ENCODE results near the gene INSL3. TPM values are rescaled to one million over a fixed set of nuclear protein-coding genes. Genes with fewer than 3 reads are reported as not detected.

INSL3 gene
- total and polyA plus RNA-seq, 8 donors: 0.21 to 0.76 TPM; not detected in 6

- DNase-seq (no peak), ATAC-seq (no peak)
- Histone ChIP-seq H3K36me3 (peaks cover 0 to 35% of the 10 kb centered on the region in 2 donors), H3K4me3 (no peak overlapping the region), H3K4me1 (peaks cover 0 to 10% of the 10 kb centered on the region in 2 donors), H3K27me3 (no peaks in the 10 kb centered on the region), H3K9me3 (no peaks in the 10 kb centered on the region), H3K27ac (no peak overlapping the region)
- no peak for TF ChIP-seq CTCF (IDR thresholded peaks at IDR 0.05)
- intact Hi-C loops (cut with DNase I): no loop called here
These were observed 50.7 kb downstream of the INSL3 start for GRCh38 chr19:17770613-17771012.

GRCh38 chr19:17767559-17767958, 53.8 kb downstream of the INSL3 start:
- TF ChIP-seq CTCF (IDR thresholded peaks at IDR 0.05): no peak
- Histone ChIP-seq H3K4me3 (no peak overlapping the region), H3K36me3 (peaks cover 0 to 25% of the 10 kb centered on the region in 2 donors), H3K4me1 (peaks cover 0 to 23% of the 10 kb centered on the region in 2 donors), H3K9me3 (no peaks in the 10 kb centered on the region), H3K27ac (no peak overlapping the region), H3K27me3 (peaks cover 0 to 4% of the 10 kb centered on the region in 2 donors)
- ATAC-seq (no peak), DNase-seq (no peak)
- intact Hi-C loops (cut with DNase I): loop anchor here in 1 of 2 donors (5.0 kb wide), 1 partner anchor 65 kb away; no protein-coding TSS in a partner anchor

GRCh38 chr19:17766543-17767131, 54.7 kb downstream of the INSL3 start:
- H3K27ac ChIP-seq: no peak overlapping the region
- intact Hi-C loops (cut with DNase I): loop anchor here in 1 of 2 donors (5.0 kb wide), 1 partner anchor 64 kb away; no protein-coding TSS in a partner anchor

More at GRCh38 chr19:17766543-17767131, 54.7 kb downstream of the INSL3 start:
- Histone ChIP-seq H3K9me3 (no peaks in the 10 kb centered on the region), H3K4me3 (peak overlapping the region in 1 of 2 donors; percentile 9), H3K4me1 (peaks cover 0 to 23% of the 10 kb centered on the region in 2 donors), H3K27me3 (peaks cover 0 to 7% of the 10 kb centered on the region in 2 donors), H3K36me3 (peaks cover 0 to 18% of the 10 kb centered on the region in 2 donors)
- peak; percentile 94 for ATAC-seq
- peak; percentile 28 to 95 (median 78) for DNase-seq
- peak; percentile 70 to 84 for TF ChIP-seq CTCF (IDR thresholded peaks at IDR 0.05)

Other genes starting within 250 kb of the INSL3 start
- gene UNC13A, start 133.2 kb downstream of the INSL3 start, total RNA-seq: under 1 TPM; 0.15 to 0.37 TPM
- under 1 TPM; 0.47 to 0.98 (median 0.64) TPM for gene UNC13A, start 133.2 kb downstream of the INSL3 start, polyA plus RNA-seq (ENCODE audit: insufficient read length in 6 of 6)
- 10 to 100 TPM; 65.1 to 82.2 TPM for gene MAP1S, start 102.0 kb downstream of the INSL3 start, total RNA-seq
- 10 to 100 TPM; 28.3 to 37.0 (median 31.5) TPM for gene MAP1S, start 102.0 kb downstream of the INSL3 start, polyA plus RNA-seq (ENCODE audit: insufficient read length in 6 of 6)
- 10 to 100 TPM in 1 of 2 donors, 1 to 10 TPM in 1; 3.0 to 12.7 TPM for gene FCHO1, start 70.0 kb downstream of the INSL3 start, total RNA-seq
- 1 to 10 TPM in 4 of 6 donors, under 1 TPM in 2; 0.54 to 1.7 (median 1.2) TPM for gene FCHO1, start 70.0 kb downstream of the INSL3 start, polyA plus RNA-seq (ENCODE audit: insufficient read length in 6 of 6)
- 1 to 10 TPM; 2.1 to 5.2 TPM for gene B3GNT3, start 26.4 kb downstream of the INSL3 start, total RNA-seq
- gene B3GNT3, start 26.4 kb downstream of the INSL3 start, polyA plus RNA-seq (ENCODE audit: insufficient read length in 6 of 6): under 1 TPM in 2 of 6 donors, not detected in 4; 0.12 to 0.13 TPM
- 10 to 100 TPM in 1 of 2 donors, 1 to 10 TPM in 1; 7.9 to 35.9 TPM for gene JAK3, start 26.5 kb upstream of the INSL3 start, total RNA-seq
- gene JAK3, start 26.5 kb upstream of the INSL3 start, polyA plus RNA-seq (ENCODE audit: insufficient read length in 6 of 6): 1 to 10 TPM; 2.3 to 3.9 (median 2.8) TPM
- gene RPL18A, start 38.4 kb upstream of the INSL3 start, total RNA-seq: 1,000 to 10,000 TPM; 1,438 to 1,592 TPM
- gene RPL18A, start 38.4 kb upstream of the INSL3 start, polyA plus RNA-seq (ENCODE audit: insufficient read length in 6 of 6): 1,000 to 10,000 TPM; 1,124 to 1,497 (median 1,287) TPM
- gene SLC5A5, start 50.4 kb upstream of the INSL3 start, total RNA-seq: under 1 TPM in 1 of 2 donors, not detected in 1; 0.55 TPM
- gene SLC5A5, start 50.4 kb upstream of the INSL3 start, polyA plus RNA-seq (ENCODE audit: insufficient read length in 6 of 6): under 1 TPM; 0.06 to 0.13 (median 0.08) TPM
- 10 to 100 TPM; 60.5 to 75.7 TPM for gene CCDC124, start 111.5 kb upstream of the INSL3 start, total RNA-seq
- 10 to 100 TPM; 42.0 to 63.8 (median 53.1) TPM for gene CCDC124, start 111.5 kb upstream of the INSL3 start, polyA plus RNA-seq (ENCODE audit: insufficient read length in 6 of 6)
- gene KCNN1, start 145.6 kb upstream of the INSL3 start, total RNA-seq: under 1 TPM; 0.06 to 0.10 TPM
- gene KCNN1, start 145.6 kb upstream of the INSL3 start, polyA plus RNA-seq (ENCODE audit: insufficient read length in 6 of 6): 1 to 10 TPM; 1.9 to 2.8 (median 2.2) TPM
- gene ARRDC2, start 186.7 kb upstream of the INSL3 start, total RNA-seq: 10 to 100 TPM; 23.3 to 37.8 TPM
- 10 to 100 TPM in 3 of 6 donors, 1 to 10 TPM in 3; 7.4 to 12.1 (median 9.9) TPM for gene ARRDC2, start 186.7 kb upstream of the INSL3 start, polyA plus RNA-seq (ENCODE audit: insufficient read length in 6 of 6)